NOMO-1 treated with dmso at 0.1 percent for 144 hours (cell line): ENCODE results near the gene SMYD4.
A peak's percentile ranks its signal among the peaks of the same experiment; 100 is the strongest.
"Not testable (repeated sequence)": the region's sequence is repeated elsewhere in the genome, so short reads cannot be mapped to it uniquely, and the experiment has no call there.

Source experiments
- DNase-seq: peaks from one replicate; lab custom pipeline; 2025; ENCODE audit not compliant: unreplicated experiment; lab: John Stamatoyannopoulos, UW

SMYD4 gene

GRCh38 chr17:1785930-1786329, 43.8 kb downstream of the SMYD4 start:
- DNase-seq: no peak

- no peak for DNase-seq
These were observed 45.7 kb downstream of the SMYD4 start for GRCh38 chr17:1783834-1784611.

- no peak for DNase-seq
These were observed 46.4 kb downstream of the SMYD4 start for GRCh38 chr17:1783271-1783670.

GRCh38 chr17:1782171-1782567, 47.5 kb downstream of the SMYD4 start:
- DNase-seq: no peak

GRCh38 chr17:1779571-1780131, 50.1 kb downstream of the SMYD4 start:
- DNase-seq: no peak

GRCh38 chr17:1776857-1777256, 52.8 kb downstream of the SMYD4 start:
- no peak for DNase-seq

GRCh38 chr17:1776328-1776727, 53.4 kb downstream of the SMYD4 start:
- DNase-seq: no peak

- no peak for DNase-seq
These were observed 55.1 kb downstream of the SMYD4 start for GRCh38 chr17:1774390-1775176.

GRCh38 chr17:1773696-1774181, 56.0 kb downstream of the SMYD4 start:
- no peak for DNase-seq

GRCh38 chr17:1773000-1773695, 56.6 kb downstream of the SMYD4 start:
- not testable (repeated sequence) for DNase-seq

- DNase-seq: no peak
These were observed 59.8 kb downstream of the SMYD4 start for GRCh38 chr17:1769822-1770477.

GRCh38 chr17:1767358-1767757, 62.3 kb downstream of the SMYD4 start:
- no peak for DNase-seq

- no peak for DNase-seq
These were observed 63.1 kb downstream of the SMYD4 start for GRCh38 chr17:1766382-1767135.

GRCh38 chr17:1765576-1765975, 64.1 kb downstream of the SMYD4 start:
- no peak for DNase-seq

- not testable (repeated sequence) for DNase-seq
These were observed 65.0 kb downstream of the SMYD4 start for GRCh38 chr17:1764705-1765104.

GRCh38 chr17:1764284-1764683, 65.4 kb downstream of the SMYD4 start:
- peak; percentile 28 for DNase-seq

GRCh38 chr17:1762901-1763898, 66.5 kb downstream of the SMYD4 start:
- DNase-seq: no peak

GRCh38 chr17:1762233-1762900, 67.3 kb downstream of the SMYD4 start:
- no peak for DNase-seq
